Measurements from ENCODE around the gene HS6ST3.
"Not testable (repeated sequence)": the region's sequence is repeated elsewhere in the genome, so short reads cannot be mapped to it uniquely, and the experiment has no call there.

Gene HS6ST3

GRCh38 chr13:96772426-96772825 lies 682.5 kb downstream of the HS6ST3 start:
- no peak for DNase-seq (ENCODE audit: extremely low read depth in 1 of 2, low read depth in 1 of 2)

- DNase-seq (ENCODE audit: extremely low read depth in 1 of 2, low read depth in 1 of 2), result not testable (repeated sequence)
Measured at GRCh38 chr13:96778302-96778701, 688.4 kb downstream of the HS6ST3 start.

GRCh38 chr13:96779691-96780090 lies 689.8 kb downstream of the HS6ST3 start:
- DNase-seq (ENCODE audit: extremely low read depth in 1 of 2, low read depth in 1 of 2), result no peak

DNA sequence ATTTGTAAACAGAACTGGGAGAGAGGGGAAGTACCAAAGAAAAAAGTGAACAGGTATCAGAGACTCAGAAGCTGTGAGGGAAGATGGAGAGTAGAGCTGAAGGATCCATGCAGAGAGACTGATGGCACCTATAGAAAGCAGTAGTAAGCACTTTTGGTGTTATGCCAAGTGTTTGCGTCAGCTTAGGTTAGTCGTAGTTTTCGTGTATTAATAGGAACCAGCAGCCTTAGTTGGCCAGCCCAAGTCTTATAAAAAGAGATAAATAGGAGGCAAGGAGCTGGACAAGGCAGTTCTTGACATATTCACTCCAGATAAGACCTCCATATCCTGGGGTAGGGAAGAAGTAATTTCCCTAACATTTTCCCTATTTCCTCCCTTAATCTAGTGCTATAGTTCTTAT lies 690.2 kb downstream of the HS6ST3 start:
- no peak for DNase-seq (ENCODE audit: extremely low read depth in 1 of 2, low read depth in 1 of 2)

GRCh38 chr13:96781141-96781540 lies 691.2 kb downstream of the HS6ST3 start:
- no peak for DNase-seq (ENCODE audit: extremely low read depth in 1 of 2, low read depth in 1 of 2)

DNA sequence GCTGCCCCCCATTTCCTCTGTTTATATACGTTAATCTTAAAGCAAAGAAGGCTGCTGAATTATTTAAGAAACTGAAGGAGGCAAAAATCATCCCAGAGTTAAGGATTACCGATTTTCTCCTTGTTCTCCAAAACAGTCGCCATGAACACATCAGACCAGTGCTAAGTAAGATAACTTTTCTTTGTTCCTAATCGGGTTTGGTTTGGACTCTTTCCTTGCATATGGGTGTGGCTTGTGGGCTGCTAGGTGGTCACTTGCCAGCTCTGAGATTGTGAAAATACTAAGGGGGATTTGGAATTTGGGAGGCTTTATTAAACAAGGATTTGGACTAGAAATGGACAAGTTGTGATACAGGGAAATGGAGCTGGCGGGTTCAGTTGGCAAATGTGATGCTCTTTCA lies 692.3 kb downstream of the HS6ST3 start:
- no peak for DNase-seq (ENCODE audit: extremely low read depth in 1 of 2, low read depth in 1 of 2)

DNA sequence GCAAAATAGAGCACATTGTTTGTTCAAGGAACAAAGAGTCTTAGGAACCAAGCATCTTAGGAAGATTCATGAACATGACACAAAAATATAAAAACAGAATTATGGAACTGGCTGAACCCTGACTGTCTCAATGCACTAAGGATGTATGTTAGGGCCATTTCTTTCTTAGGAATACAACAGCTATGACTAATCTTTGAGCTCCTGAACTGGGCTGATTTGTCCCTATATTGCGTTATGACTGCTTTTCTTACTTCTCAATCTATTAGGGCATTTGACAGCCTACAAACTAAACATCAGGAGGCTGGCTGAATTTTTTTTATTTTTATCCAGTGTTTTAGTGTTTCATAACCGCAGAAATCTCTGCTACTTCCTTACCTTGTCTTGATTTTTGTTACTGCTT lies 693.1 kb downstream of the HS6ST3 start:
- DNase-seq (ENCODE audit: extremely low read depth in 1 of 2, low read depth in 1 of 2), result no peak

DNA sequence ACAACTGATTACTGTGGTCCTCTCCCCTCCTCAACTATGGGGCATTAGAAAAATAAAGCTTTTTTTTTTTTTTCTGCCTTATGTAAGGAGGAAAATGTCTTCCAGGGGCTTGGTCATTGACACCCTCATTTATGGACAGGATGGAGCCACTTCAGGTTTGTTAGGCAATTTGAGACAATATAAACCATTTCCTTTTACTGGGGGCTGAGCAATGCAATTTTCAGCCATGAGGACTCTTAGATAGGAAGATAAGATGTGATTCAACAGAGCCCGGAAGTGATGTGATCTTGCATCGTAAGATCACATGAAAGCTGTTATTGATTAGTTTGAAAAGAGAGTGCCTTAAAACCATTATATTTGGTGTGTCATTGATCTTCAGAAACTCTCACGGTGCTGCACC lies 693.6 kb downstream of the HS6ST3 start:
- DNase-seq (ENCODE audit: extremely low read depth in 1 of 2, low read depth in 1 of 2), result no peak

DNA sequence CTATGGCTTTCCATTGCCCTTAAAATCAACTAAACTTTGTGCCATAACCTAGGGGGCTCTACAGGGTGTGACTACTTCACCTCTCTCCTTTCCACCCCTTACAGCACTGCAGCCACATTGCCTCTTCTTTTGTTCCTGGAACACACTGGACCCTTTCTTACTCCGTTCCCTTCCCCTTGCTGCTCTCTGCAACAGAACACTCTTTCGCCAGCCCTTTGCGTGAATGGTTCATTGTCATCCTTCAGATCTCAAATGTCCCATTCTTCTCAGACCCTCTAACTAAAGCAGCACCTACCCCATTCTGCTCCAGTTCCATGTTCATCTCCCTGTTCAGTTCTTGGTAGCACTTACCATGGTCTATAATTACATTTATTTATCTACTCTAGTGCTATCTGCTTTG lies 696.1 kb downstream of the HS6ST3 start:
- no peak for DNase-seq (ENCODE audit: extremely low read depth in 1 of 2, low read depth in 1 of 2)

DNA sequence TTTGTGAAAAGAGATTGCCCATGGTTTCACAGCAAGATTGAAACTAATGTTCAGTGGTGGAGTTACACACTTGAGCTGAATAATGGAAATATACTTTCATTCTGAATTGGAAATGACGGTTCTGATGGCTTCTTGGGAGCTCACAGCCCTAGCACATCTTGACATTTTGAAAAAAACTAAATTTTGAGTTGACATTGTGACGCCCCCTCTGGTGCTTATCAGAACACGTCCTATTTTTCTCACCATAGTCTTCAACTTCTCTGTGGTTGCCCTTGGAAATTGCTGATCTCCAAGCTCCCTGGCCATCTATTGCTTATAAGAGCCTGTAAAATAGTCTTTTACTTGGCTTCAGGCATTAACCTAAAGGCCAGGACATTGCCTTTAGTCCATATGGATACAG lies 702.3 kb downstream of the HS6ST3 start:
- DNase-seq (ENCODE audit: extremely low read depth in 1 of 2, low read depth in 1 of 2), result no peak

DNA sequence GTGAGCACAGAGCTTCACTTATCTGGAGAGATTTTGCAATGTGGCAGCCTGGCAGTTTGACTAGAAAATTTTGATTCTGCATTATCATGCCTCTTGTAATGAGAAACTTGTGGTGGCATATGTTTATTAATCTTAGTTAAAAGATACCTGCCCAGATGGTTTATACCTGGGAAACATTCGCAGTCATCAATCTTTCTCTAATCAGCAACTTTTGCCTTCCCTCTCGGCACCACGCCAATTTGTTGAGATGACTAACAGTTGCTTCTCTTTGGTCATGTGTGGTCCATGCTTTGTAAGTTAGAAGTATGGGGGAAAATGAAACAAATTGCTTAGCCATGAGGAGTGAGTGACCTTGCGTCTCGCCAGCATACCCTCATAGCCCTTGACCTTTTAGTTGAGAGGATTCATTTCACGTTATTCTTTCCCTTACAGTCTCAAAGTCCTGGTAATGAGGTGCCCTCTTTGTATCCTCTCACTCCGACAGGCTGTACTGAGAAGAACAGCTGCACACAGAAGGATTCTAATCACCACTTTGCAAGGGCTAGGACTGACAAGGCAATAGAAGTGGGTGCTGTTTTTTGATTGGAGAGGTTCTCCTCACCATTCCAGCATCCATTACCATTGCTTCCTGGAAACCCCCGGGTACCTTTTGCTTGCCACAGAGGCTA lies 703.0 kb downstream of the HS6ST3 start:
- DNase-seq (ENCODE audit: extremely low read depth in 1 of 2, low read depth in 1 of 2), result no peak

DNA sequence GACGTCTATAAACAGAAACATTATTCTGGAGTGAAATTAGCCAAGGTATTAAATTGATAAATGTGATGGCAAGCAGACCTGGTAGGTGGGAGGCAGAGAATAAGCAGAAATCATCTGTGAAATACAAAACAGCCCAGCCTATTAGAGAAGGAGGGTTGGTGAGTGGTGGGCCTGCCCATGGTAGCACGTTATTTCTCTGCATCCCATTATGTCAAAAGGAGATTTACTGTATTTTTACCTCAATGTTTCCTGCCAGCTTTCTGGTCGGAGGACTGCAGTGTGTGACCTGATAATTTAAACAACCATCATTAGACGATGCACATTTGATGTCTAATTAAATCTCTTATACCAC lies 703.5 kb downstream of the HS6ST3 start:
- no peak for DNase-seq (ENCODE audit: extremely low read depth in 1 of 2, low read depth in 1 of 2)

GRCh38 chr13:96794669-96795068 lies 704.8 kb downstream of the HS6ST3 start:
- no peak for DNase-seq (ENCODE audit: extremely low read depth in 1 of 2, low read depth in 1 of 2)

DNA sequence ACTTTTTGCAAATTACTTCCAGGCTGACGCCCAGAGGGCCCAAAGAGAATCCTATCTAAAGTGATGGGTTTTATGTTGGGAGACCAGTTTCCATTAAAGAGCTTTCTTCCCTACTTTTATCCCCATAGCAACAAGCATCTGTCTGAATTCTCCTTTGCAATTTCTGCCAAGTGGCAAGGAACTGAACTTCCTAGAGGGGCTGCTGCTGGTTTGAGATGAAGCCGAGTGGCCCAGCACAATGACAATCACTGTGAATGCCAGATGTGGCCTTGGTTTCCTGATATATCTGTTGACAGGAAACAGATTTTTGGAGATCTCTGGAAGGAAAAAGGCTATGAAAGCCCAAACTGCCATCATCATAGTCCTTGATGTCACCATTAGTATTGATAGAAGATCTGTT lies 705.8 kb downstream of the HS6ST3 start:
- no peak for DNase-seq (ENCODE audit: extremely low read depth in 1 of 2, low read depth in 1 of 2)

GRCh38 chr13:96796091-96796633 lies 706.3 kb downstream of the HS6ST3 start:
- DNase-seq (ENCODE audit: extremely low read depth in 1 of 2, low read depth in 1 of 2), result no peak

DNA sequence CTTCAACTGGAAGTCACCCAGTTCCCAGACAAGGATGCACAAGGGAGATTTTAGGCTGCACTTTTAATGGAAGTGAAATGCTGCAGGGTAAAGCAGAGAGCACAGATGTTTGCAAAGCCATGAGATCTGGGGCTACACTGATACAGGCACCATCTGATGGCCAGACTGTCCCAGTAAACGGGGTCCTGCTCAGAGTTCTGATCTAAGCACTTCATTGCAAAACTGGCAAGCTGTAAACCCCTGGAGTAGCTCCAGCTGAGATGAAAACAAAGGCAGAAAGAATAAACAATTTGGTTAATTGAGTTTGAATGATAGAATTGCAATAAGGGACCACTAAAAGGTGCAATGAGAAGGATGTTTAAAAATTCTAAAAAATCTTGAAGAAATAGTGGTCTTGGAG lies 707.2 kb downstream of the HS6ST3 start:
- DNase-seq (ENCODE audit: extremely low read depth in 1 of 2, low read depth in 1 of 2), result no peak

DNA sequence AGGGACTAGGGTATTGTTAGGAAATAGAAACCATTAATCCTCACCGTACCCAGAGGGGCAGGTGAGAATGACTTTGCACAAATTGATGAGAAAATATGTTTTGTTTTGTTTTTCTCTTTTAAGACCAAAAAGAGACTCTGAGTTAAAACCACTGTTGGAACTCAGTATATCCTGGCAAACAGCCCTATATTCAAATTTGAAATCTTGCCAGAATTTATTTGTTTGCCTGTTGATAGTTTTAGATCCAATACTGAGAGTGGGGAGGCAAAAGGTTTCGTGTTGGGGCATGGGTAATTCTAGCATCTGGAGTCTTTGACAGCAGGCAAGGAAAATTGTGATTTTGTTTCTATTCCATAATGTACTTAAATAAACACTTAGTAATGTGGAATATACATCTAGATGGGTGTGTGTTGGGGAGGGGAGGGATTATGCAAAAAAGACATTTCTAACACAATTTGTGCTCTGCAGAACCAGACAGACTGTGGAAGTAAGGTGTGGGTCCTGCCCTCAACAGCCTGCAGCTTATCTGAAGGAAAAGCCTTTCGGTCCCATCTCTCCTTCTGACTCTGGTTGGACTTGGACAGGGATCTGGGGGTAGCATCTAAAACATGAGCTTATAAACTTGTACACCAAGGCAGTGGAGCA lies 713.7 kb downstream of the HS6ST3 start:
- no peak for DNase-seq (ENCODE audit: extremely low read depth in 1 of 2, low read depth in 1 of 2)

DNA sequence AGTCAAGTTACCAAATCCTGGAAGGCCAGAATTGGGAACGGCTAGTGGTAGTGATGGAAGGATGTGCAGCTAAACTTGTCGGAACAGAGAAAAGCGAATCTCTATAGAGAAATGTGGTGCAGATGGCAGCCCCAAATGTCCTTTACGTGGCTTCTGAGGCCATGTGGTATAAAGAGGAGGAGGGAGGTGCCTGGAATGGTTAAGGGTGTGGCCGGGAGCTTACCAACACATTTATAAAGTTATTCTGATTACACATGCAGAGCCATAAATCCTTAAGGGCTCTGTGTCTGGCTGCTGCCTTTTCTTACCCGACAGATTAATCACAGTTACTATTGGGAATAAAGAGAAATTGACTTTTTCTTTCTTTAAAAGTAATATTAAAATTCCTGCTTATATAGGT lies 714.3 kb downstream of the HS6ST3 start:
- no peak for DNase-seq (ENCODE audit: extremely low read depth in 1 of 2, low read depth in 1 of 2)

- no peak for DNase-seq (ENCODE audit: extremely low read depth in 1 of 2, low read depth in 1 of 2)
Measured at GRCh38 chr13:96806746-96807145, 716.8 kb downstream of the HS6ST3 start.

DNA sequence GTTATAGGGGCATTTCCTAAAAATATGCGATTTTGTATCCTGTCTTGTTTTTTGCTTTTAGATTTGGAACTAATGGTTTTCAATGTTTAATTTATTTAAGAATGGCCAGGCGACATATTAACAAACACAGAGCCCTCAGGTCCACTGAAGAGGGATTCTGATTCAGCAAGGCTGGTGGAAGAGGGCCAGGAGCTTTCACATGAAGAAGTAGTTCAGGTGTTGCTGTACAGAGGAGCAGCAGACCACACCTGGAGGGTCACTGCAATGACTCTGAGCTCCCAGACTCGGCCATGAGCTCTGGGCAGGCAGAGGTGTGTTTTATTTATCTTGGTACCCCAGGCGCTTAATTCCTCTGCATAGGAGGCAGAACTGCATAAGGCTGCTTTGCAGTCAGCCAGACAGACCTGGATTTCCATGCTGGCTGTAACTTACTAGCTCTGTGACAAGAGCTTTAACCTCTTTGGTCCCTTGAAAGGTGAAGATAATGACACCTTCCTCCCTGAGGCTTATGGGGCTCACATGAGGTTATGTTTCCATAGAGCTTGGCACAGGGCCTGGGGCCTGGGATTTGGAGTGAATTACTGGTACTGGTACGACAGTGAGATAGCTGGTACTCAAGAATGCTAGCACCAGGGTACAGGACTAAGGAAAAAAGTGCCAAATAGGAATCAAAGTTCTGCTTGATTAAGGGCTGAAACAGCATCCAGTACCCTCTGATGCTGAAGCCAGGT lies 719.6 kb downstream of the HS6ST3 start:
- no peak for DNase-seq (ENCODE audit: extremely low read depth in 1 of 2, low read depth in 1 of 2)

- DNase-seq (ENCODE audit: extremely low read depth in 1 of 2, low read depth in 1 of 2), result no peak
Measured at GRCh38 chr13:96810104-96810503, 720.2 kb downstream of the HS6ST3 start.

DNA sequence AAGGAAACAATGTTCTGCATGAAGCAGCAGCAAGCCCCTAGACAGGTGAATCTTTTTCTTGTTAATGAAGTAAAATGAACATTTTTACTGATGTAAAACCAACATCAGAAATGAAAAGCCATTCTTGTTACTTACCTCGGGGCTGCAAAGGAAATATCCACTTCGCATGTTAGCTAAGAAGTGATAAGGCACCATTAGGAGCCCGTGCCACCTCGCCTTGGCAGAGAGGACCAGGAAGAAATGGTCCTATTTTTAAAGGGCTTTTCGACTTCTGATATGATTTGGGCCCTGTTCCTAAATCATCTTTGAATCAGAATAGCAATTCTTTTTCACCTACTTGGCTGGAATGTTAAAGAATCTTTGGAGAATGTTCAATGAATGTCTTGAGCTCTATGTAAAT lies 721.1 kb downstream of the HS6ST3 start:
- no peak for DNase-seq (ENCODE audit: extremely low read depth in 1 of 2, low read depth in 1 of 2)
